GM12878 (cell line): ENCODE data around the gene KLHL18. TPM values are rescaled to one million over a fixed set of nuclear protein-coding genes. Genes with fewer than 3 reads are reported as not detected.
"Not testable (repeated sequence)": the region's sequence is repeated elsewhere in the genome, so short reads cannot be mapped to it uniquely, and the experiment has no call there.

Source experiments
- ATAC-seq: fragments of 200-7000 bp; cut with Tn5 transposase; 3 replicates; pipeline ENCODE4 v1.9.1; 2020; ENCODE audit warnings: mild to moderate bottlenecking, moderate library complexity
- BruUV-seq: library from RNA; stranded (reverse); fragments of 400-500 nt; replicated peaks from 2 replicates; lab custom pipeline; 2021; lab: Mats Ljungman, UMichigan
- CTCF ChIA-PET: fragments of 300-600 bp; sonication (Branson Sonifier 250); formaldehyde crosslinking; extraction: SDS; loops from one replicate; lab custom pipeline; 2021; ENCODE audit warnings: inconsistent platforms; lab: Yijun Ruan, JAX
- POLR2A ChIA-PET: fragments of 350-600 bp; formaldehyde crosslinking; extraction: SDS; loops from one replicate; lab custom pipeline; 2021; ENCODE audit warnings: inconsistent platforms; lab: Charles Lee
- RAD21 ChIA-PET: fragments of 300-600 bp; sonication (Branson Sonifier 250); formaldehyde crosslinking; loops from one replicate; lab custom pipeline; 2023; ENCODE audit warnings: antibody characterized with exemption; ENCODE audit not compliant: unreplicated experiment; lab: Charles Lee
- SMC1A ChIA-PET: fragments of 300-600 bp; sonication (Branson Sonifier 250); formaldehyde crosslinking; loops from one replicate; lab custom pipeline; 2023; ENCODE audit not compliant: unreplicated experiment, uncharacterized antibody; lab: Charles Lee
- DNase-seq: peaks from one replicate; pipeline ENCODE4 v3.0.0-alpha.2; 2011; ENCODE audit warnings: low read depth, low spot score
- FAIRE-seq: peaks from 3 replicates; lab custom pipeline; 2011; peaks lifted over from hg19 to GRCh38; lab: Jason Lieb, UNC
- H2AFZ ChIP-seq: 2 replicates; pipeline ENCODE4 v1.6.0; 2011; ENCODE audit warnings: low read depth, low read length, control low read depth; ENCODE audit not compliant: control insufficient read depth
- H3K27ac ChIP-seq: 2 replicates; pipeline ENCODE4 v1.5.1; 2011; ENCODE audit warnings: control low read depth; ENCODE audit not compliant: control insufficient read depth, insufficient read depth
- H3K27me3 ChIP-seq, 2 experiments: replicated peaks in 1 of 2; 2 replicates each; pipeline versions ENCODE4 v1.6.0 to v1.6.1; 2011; ENCODE audit warnings: low read length in 1 of 2; ENCODE audit not compliant: control insufficient read depth in 2 of 2, insufficient read depth in 2 of 2
- H3K36me3 ChIP-seq, 2 experiments: 2 replicates each; pipeline ENCODE4 v1.5.1; 2011; ENCODE audit warnings: low read length in 1 of 2; ENCODE audit not compliant: control insufficient read depth in 2 of 2, insufficient read depth in 2 of 2
- H3K4me1 ChIP-seq: 2 replicates; pipeline ENCODE4 v1.6.1; 2011; ENCODE audit warnings: mild to moderate bottlenecking, low read length, moderate library complexity, mixed read lengths; ENCODE audit not compliant: control insufficient read depth, insufficient read depth
- H3K4me2 ChIP-seq: 2 replicates; pipeline ENCODE4 v1.6.0; 2011; ENCODE audit warnings: control low read depth; ENCODE audit not compliant: control insufficient read depth, insufficient read depth
- H3K4me3 ChIP-seq: fragments of 200-600 bp; sonication (generic); 2 replicates; pipeline ENCODE4 v1.5.1; 2016
- H3K79me2 ChIP-seq: 2 replicates; pipeline ENCODE4 v1.6.0; 2011; ENCODE audit warnings: low read length; ENCODE audit not compliant: control insufficient read depth, insufficient read depth
- H3K9ac ChIP-seq: 2 replicates; pipeline ENCODE4 v1.8.0; 2011; ENCODE audit warnings: low read length, control low read depth, mixed read lengths; ENCODE audit not compliant: control insufficient read depth, insufficient read depth
- H3K9me3 ChIP-seq: replicated peaks from 3 replicates; pipeline ENCODE4 v1.5.1; 2011; ENCODE audit warnings: mild to moderate bottlenecking, low read length; ENCODE audit not compliant: control insufficient read depth, insufficient read depth
- H4K20me1 ChIP-seq: 2 replicates; pipeline ENCODE4 v1.6.0; 2011; ENCODE audit not compliant: control insufficient read depth, insufficient read depth
- NRF1 ChIP-seq: conservative IDR thresholded peaks from 2 replicates; pipeline ENCODE4 v1.6.1; 2011; ENCODE audit warnings: mild to moderate bottlenecking, low read depth, low read length, improper control_type of control experiment
- TCF12 ChIP-seq: IDR thresholded peaks from 2 replicates; pipeline ENCODE4 v1.6.1; 2011; ENCODE audit warnings: low read depth, mild to moderate bottlenecking, low read length
- WGBS: methylation state at CpG from one replicate; pipeline ENCODE4 v1.1.6; 2016; ENCODE audit warnings: low lambda C conversion rate; ENCODE audit not compliant: insufficient replicate concordance, insufficient coverage; ENCODE audit errors: missing lambda C conversion rate; 5-methylcytosine and 5-hydroxymethylcytosine counted together
- in situ Hi-C: fragments of 300-500 bp; cut with MboI; formaldehyde crosslinking; loops from 9 replicates; pipeline ENCODE4 v1.14.3; 2018; ENCODE audit warnings: mixed read lengths
- intact Hi-C: fragments of 100-400 bp; cut with micrococcal nuclease; formaldehyde crosslinking; loops from one replicate; pipeline ENCODE4 v1.14.2; 2022; ENCODE audit not compliant: unreplicated experiment
- polyA plus RNA-seq, 11 experiments: library from polyadenylated mRNA; depleted of rRNA in 4 of 11; unstranded in 6 of 11; stranded (reverse) in 5 of 11; fragments of >200 nt; fragmentation: Nextera tagmentation in 4 of 11; fragmentation: Illumina TruSeq in 1 of 11; extraction: Ambion mirVana in 4 of 11; extraction: Trizol in 1 of 11; gene quantifications; 1 replicate in 1 of 11; 2 replicates in 10 of 11; pipeline versions ENCODE4 v1.2.1 to v1.2.3, GENCODE V29; 2011 to 2016; ENCODE audit warnings: inconsistent platforms in 2 of 11, missing spikeins in 2 of 11, low read depth in 1 of 11
- total RNA-seq, 4 experiments: library from RNA; depleted of rRNA in 3 of 4; stranded (reverse); fragments of >200 nt in 3 of 4; fragmentation: Illumina TruSeq in 1 of 4; extraction: Trizol in 1 of 4; gene quantifications; 2 replicates each; pipeline versions ENCODE4 v1.2.1 to v1.2.3, GENCODE V29; 2013 to 2021
- TF ChIP-seq, protein P1 (sequence below): IDR thresholded peaks from 2 replicates; pipeline ENCODE4 v1.6.1; 2011; ENCODE audit warnings: mild to moderate bottlenecking, low read depth, low read length, moderate library complexity; ENCODE audit not compliant: insufficient replicate concordance
- TF ChIP-seq, protein P2 (sequence below): fragments of 450-650 bp; IDR thresholded peaks from 2 replicates; pipeline ENCODE4 v1.6.1; 2014; ENCODE audit warnings: mild to moderate bottlenecking

KLHL18 gene
- total and polyA plus RNA-seq, 10 of the 15 experiments (the other 5 are each of a cell fraction or from before 2014, with no cell fraction given), result 24.0 to 69.8 (median 51.7) TPM

DNA sequence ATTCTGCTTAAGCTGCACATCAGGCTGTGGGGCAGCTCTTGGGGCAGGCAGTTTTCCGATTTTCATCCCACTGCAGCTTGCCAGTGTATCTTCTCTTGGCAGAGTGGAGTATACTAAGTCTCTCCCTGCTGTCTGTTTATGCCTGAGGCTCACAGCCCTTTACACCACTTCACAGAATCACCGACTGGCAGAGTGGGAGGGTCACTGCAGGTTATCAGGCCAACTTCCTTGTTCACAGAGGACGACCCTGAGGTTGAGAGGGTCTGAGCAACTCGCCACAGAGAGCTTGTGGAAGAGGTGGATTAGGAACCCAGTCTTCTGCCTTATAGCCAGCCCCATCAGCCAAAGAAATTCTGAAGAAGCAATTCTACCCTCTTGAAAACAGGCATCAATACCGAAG, 31.1 kb upstream of the KLHL18 start (continued):
- TF ChIP-seq, protein P1, sequence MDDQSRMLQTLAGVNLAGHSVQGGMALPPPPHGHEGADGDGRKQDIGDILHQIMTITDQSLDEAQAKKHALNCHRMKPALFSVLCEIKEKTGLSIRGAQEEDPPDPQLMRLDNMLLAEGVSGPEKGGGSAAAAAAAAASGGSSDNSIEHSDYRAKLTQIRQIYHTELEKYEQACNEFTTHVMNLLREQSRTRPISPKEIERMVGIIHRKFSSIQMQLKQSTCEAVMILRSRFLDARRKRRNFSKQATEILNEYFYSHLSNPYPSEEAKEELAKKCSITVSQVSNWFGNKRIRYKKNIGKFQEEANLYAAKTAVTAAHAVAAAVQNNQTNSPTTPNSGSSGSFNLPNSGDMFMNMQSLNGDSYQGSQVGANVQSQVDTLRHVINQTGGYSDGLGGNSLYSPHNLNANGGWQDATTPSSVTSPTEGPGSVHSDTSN, result no peak
- TF ChIP-seq NRF1 (no peak), TCF12 (no peak)
- TF ChIP-seq, protein P2, sequence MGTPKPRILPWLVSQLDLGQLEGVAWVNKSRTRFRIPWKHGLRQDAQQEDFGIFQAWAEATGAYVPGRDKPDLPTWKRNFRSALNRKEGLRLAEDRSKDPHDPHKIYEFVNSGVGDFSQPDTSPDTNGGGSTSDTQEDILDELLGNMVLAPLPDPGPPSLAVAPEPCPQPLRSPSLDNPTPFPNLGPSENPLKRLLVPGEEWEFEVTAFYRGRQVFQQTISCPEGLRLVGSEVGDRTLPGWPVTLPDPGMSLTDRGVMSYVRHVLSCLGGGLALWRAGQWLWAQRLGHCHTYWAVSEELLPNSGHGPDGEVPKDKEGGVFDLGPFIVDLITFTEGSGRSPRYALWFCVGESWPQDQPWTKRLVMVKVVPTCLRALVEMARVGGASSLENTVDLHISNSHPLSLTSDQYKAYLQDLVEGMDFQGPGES, result no peak

DNA sequence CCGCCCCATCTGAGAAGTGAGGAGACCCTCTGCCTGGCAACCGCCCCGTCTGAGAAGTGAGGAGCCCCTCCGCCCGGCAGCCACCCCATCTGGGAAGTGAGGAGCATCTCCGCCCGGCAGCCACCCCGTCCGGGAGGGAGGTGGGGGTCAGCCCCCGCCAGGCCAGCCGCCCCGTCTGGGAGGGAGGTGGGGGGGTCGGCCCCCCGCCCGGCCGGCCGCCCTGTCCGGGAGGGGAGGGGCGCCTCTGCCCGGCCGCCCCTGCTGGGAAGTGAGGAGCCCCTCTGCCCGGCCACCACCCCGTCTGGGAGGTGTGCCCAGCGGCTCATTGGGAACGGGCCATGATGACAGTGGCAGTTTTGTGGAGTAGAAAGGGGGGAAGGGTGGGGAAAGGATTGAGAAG, 26.4 kb upstream of the KLHL18 start:
- FAIRE-seq, H3K9ac ChIP-seq, ATAC-seq, H3K27me3 ChIP-seq, H2AFZ ChIP-seq, H3K9me3 ChIP-seq, CTCF ChIA-PET, H3K36me3 ChIP-seq, H3K27ac ChIP-seq, H3K4me1 ChIP-seq, BruUV-seq, H3K4me3 ChIP-seq, POLR2A ChIA-PET, RAD21 ChIA-PET, in situ Hi-C loops, DNase-seq, H3K4me2 ChIP-seq, SMC1A ChIA-PET, H4K20me1 ChIP-seq, H3K79me2 ChIP-seq, intact Hi-C loops: not testable (repeated sequence)
- 79% methylated on average over 4 of the region's 25 CpGs for WGBS
